ENCODE data around the gene HHAT. TPM values are rescaled to one million over a fixed set of nuclear protein-coding genes. Genes with fewer than 3 reads are reported as not detected.

The HHAT gene
- total and polyA plus RNA-seq, 2 donors (not counting 3 experiments of a cell fraction or from before 2014, with no cell fraction given): 2.4 to 4.3 TPM

DNA sequence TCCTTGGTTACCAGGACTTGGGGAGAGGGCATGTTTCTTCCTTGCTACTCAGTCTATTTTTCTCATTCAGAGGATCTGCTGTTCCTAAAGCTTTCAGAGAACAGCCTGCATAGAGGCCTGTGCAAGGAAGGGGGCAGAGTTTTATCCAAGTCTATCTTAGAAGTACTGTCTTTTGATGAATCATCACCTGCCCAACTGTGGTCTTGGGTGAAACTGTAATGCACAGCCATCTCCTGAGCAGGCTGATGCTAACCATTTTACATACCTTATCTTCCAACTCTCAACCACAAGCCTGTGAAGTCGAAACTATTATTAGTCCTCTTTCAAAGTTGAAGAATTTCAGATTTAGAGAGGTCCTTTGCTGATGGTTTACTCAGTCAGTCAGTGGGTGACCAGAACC, 368.0 kb downstream of the HHAT start:
- H3K27me3 ChIP-seq (ENCODE audit: control insufficient read depth in 2 of 2, insufficient read depth in 2 of 2, low read length in 2 of 2): no peaks in the 10 kb centered on the region
- no peaks in the 10 kb centered on the region for H3K9me1 ChIP-seq (replicated peaks; ENCODE audit: control insufficient read depth, extremely low read depth, insufficient read depth, low read length)
- DNase-seq (ENCODE audit: low read depth, low spot score) (no peak), FAIRE-seq (no peak)
- no peaks in the 10 kb centered on the region for H3K79me2 ChIP-seq (ENCODE audit: control insufficient read depth, insufficient read depth, low read length)
- H2AFZ ChIP-seq (ENCODE audit: low read depth, low read length): no peak overlapping the region
- H4K20me1 ChIP-seq (replicated peaks; ENCODE audit: control insufficient read depth, extremely low read depth, insufficient read depth, low read length): no peaks in the 10 kb centered on the region
- intact Hi-C loops (cut with micrococcal nuclease) (no loop called here), dilution Hi-C loops (cut with MboI; ENCODE audit: extremely low pct_ligation_motif_present, low sequenced_read_pairs) (no loop called here)
- no peaks in the 10 kb centered on the region for H3K4me1 ChIP-seq (ENCODE audit: control insufficient read depth, extremely low read depth, insufficient read depth, low read length)
- CTCF ChIA-PET: no interaction called here
- H3K9ac ChIP-seq (replicated peaks; ENCODE audit: extremely low read depth, insufficient read depth, low read length): no peak overlapping the region
- no peak overlapping the region for H3K4me3 ChIP-seq (replicated peaks in 1 of 3; ENCODE audit: insufficient read depth in 1 of 3, low read depth in 1 of 3, low read length in 3 of 3)
- no peak overlapping the region for H3K27ac ChIP-seq (ENCODE audit: insufficient read depth, low read depth, low read length)
- POLR2A ChIA-PET: no interaction called here
- no peaks in the 10 kb centered on the region for H3K36me3 ChIP-seq (ENCODE audit: control insufficient read depth in 2 of 2, extremely low read depth in 1 of 2, insufficient read depth in 2 of 2, low read length in 2 of 2)
- no peak overlapping the region for H3K4me2 ChIP-seq (ENCODE audit: insufficient read depth, low read length)
- H3K9me3 ChIP-seq (replicated peaks; ENCODE audit: control insufficient read depth, insufficient read depth, low read length): peaks cover 5% of the 10 kb centered on the region
- BruUV-seq (replicated peaks): no TSS peak
- TF ChIP-seq POLR2A (IDR thresholded peaks at IDR 0.05; ENCODE audit: low read depth, low read length) (no peak), CTCF (IDR thresholded peaks at IDR 0.05; ENCODE audit: extremely low read depth in 1 of 2, insufficient read depth in 1 of 2, low read depth in 1 of 2, low read length in 2 of 2) (no peak), POLR2AphosphoS5 (IDR thresholded peaks at IDR 0.05; ENCODE audit: insufficient read depth, low read depth, low read length) (no peak), JUN (IDR thresholded peaks at IDR 0.05; ENCODE audit: borderline replicate concordance, insufficient read depth, insufficient read length, low read depth) (no peak), MYC (IDR thresholded peaks at IDR 0.05; ENCODE audit: low read depth, low read length) (no peak), EZH2 (IDR thresholded peaks at IDR 0.05; ENCODE audit: borderline replicate concordance, low read depth, low read length, severe bottlenecking) (no peak), GATA2 (IDR thresholded peaks at IDR 0.05; ENCODE audit: insufficient read depth, insufficient read length, low read depth, low read length) (no peak), FOS (IDR thresholded peaks at IDR 0.05; ENCODE audit: borderline replicate concordance, insufficient read depth, low read length) (no peak)
- TF ChIP-seq, protein P1, sequence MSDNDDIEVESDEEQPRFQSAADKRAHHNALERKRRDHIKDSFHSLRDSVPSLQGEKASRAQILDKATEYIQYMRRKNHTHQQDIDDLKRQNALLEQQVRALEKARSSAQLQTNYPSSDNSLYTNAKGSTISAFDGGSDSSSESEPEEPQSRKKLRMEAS (IDR thresholded peaks at IDR 0.05; ENCODE audit: insufficient read depth, insufficient read length): no peak
